OCI-LY7 (cell line): ENCODE data around the gene PTPRE. TPM values are rescaled to one million over a fixed set of nuclear protein-coding genes. Genes with fewer than 3 reads are reported as not detected.

ENCODE experiments used
- BruUV-seq: library from RNA; stranded (reverse); fragments of 400-500 nt; replicated peaks from 2 replicates; lab custom pipeline; 2021; lab: Mats Ljungman, UMichigan
- CTCF ChIA-PET: fragments of 300-600 bp; sonication (Branson Sonifier 250); formaldehyde crosslinking; loops from one replicate; lab custom pipeline; 2022; ENCODE audit warnings: antibody characterized with exemption; ENCODE audit not compliant: unreplicated experiment; lab: Charles Lee
- POLR2A ChIA-PET: fragments of 300-600 bp; sonication (Branson Sonifier 250); formaldehyde crosslinking; loops from one replicate; lab custom pipeline; 2022; ENCODE audit warnings: antibody characterized with exemption; lab: Charles Lee
- DNase-seq: peaks from one replicate; pipeline ENCODE4 v3.0.0-alpha.2; 2015; ENCODE audit warnings: low spot score
- H2AFZ ChIP-seq: fragments of 200-600 bp; sonication (generic), shearing (Covaris generic); 2 replicates; pipeline ENCODE4 v1.6.1; 2014; ENCODE audit warnings: mild to moderate bottlenecking, antibody characterized with exemption, low read length, moderate library complexity
- H3K27ac ChIP-seq: fragments of 200-600 bp; sonication (generic); 2 replicates; pipeline ENCODE4 v1.5.1; 2014; ENCODE audit warnings: mixed run types, low read depth, mild to moderate bottlenecking, moderate library complexity, low read length, inconsistent platforms; ENCODE audit not compliant: poor library complexity, severe bottlenecking
- H3K36me3 ChIP-seq: fragments of 200-600 bp; sonication (generic); 2 replicates; pipeline ENCODE4 v1.6.1; 2014; ENCODE audit warnings: mild to moderate bottlenecking, antibody characterized with exemption, low read length, moderate library complexity, mixed read lengths; ENCODE audit not compliant: insufficient read depth
- H3K4me1 ChIP-seq: fragments of 200-600 bp; sonication (generic); 2 replicates; pipeline ENCODE4 v1.5.1; 2014; ENCODE audit warnings: mild to moderate bottlenecking, low read length; ENCODE audit not compliant: insufficient read depth, poor library complexity, severe bottlenecking
- H3K4me2 ChIP-seq: fragments of 200-600 bp; sonication (generic); 2 replicates; pipeline ENCODE4 v1.6.1; 2014; ENCODE audit warnings: mild to moderate bottlenecking, low read length
- H3K4me3 ChIP-seq: fragments of 200-600 bp; sonication (generic); 2 replicates; pipeline ENCODE4 v1.5.1; 2014; ENCODE audit warnings: mild to moderate bottlenecking, low read depth, low read length; ENCODE audit not compliant: poor library complexity, severe bottlenecking
- H3K79me2 ChIP-seq: fragments of 200-600 bp; sonication (generic); 2 replicates; pipeline ENCODE4 v1.6.1; 2016; ENCODE audit warnings: low read depth, mild to moderate bottlenecking, low read length, moderate library complexity, mixed read lengths; ENCODE audit not compliant: insufficient read depth
- H3K9me2 ChIP-seq: fragments of 200-600 bp; sonication (generic); 2 replicates; pipeline ENCODE4 v1.6.1; 2016; ENCODE audit warnings: mild to moderate bottlenecking, low read length, mixed read lengths; ENCODE audit not compliant: insufficient read depth
- H3K9me3 ChIP-seq: fragments of 200-600 bp; sonication (generic); 2 replicates; pipeline ENCODE4 v1.6.1; 2014; ENCODE audit warnings: mild to moderate bottlenecking, mixed run types, low read length, mixed read lengths
- H4K20me1 ChIP-seq: fragments of 200-600 bp; sonication (generic); 2 replicates; pipeline ENCODE4 v1.6.1; 2014; ENCODE audit warnings: mild to moderate bottlenecking, antibody characterized with exemption, low read length, moderate library complexity, mixed read lengths; ENCODE audit not compliant: insufficient read depth
- CTCF ChIP-seq: fragments of 200-600 bp; sonication (generic); conservative IDR thresholded peaks from 2 replicates; pipeline ENCODE4 v1.5.1; 2014; ENCODE audit warnings: mild to moderate bottlenecking, antibody characterized with exemption, low read length, moderate library complexity, mixed read lengths
- EZH2phosphoT487 ChIP-seq: fragments of 200-600 bp; sonication (generic); IDR thresholded peaks from 2 replicates; pipeline ENCODE4 v1.6.1; 2018; ENCODE audit warnings: low read depth, borderline replicate concordance, mild to moderate bottlenecking, mixed run types, antibody characterized with exemption, low read length, moderate library complexity, mixed read lengths
- intact Hi-C: fragments of 100-400 bp; cut with micrococcal nuclease; formaldehyde crosslinking; loops from one replicate; pipeline ENCODE4 v1.10.0; 2022; ENCODE audit not compliant: unreplicated experiment
- total RNA-seq, 2 experiments: library from RNA; depleted of rRNA in 1 of 2; stranded (reverse); fragments of >200 nt in 1 of 2; shearing (Covaris generic) in 1 of 2; gene quantifications; 2 replicates each; pipeline ENCODE4 v1.2.3, GENCODE V29; 2014 to 2022

The PTPRE gene
- total RNA-seq, 2 experiments from 2014 or later: 6.8 to 8.3 TPM

- H3K9me3 ChIP-seq: no peaks in the 10 kb centered on the region
- no peak for TF ChIP-seq CTCF
- TF ChIP-seq EZH2phosphoT487: no peak
- no peaks in the 10 kb centered on the region for H3K9me2 ChIP-seq
- ChIA-PET POLR2A (no interaction called here), CTCF (no interaction called here)
- no peak overlapping the region for H2AFZ ChIP-seq
- H4K20me1 ChIP-seq: no peaks in the 10 kb centered on the region
- no peak overlapping the region for H3K4me2 ChIP-seq
- intact Hi-C loops: no loop called here
- no peaks in the 10 kb centered on the region for H3K79me2 ChIP-seq
- H3K4me1 ChIP-seq: peaks cover 8% of the 10 kb centered on the region
- no peak overlapping the region for H3K4me3 ChIP-seq
- no peaks in the 10 kb centered on the region for H3K36me3 ChIP-seq
- no peak overlapping the region for H3K27ac ChIP-seq
- BruUV-seq: no TSS peak
- DNase-seq: no peak
These were observed 121.8 kb downstream of the PTPRE start for GRCh38 chr10:128028508-128029289.

- no peaks in the 10 kb centered on the region for H3K36me3 ChIP-seq
- H3K4me2 ChIP-seq: no peak overlapping the region
- peaks cover 8% of the 10 kb centered on the region for H3K4me1 ChIP-seq
- BruUV-seq: no TSS peak
- H3K9me2 ChIP-seq: no peaks in the 10 kb centered on the region
- H3K9me3 ChIP-seq: no peaks in the 10 kb centered on the region
- DNase-seq: no peak
- H3K79me2 ChIP-seq: no peaks in the 10 kb centered on the region
- CTCF ChIA-PET: no interaction called here
- intact Hi-C loops: no loop called here
- TF ChIP-seq CTCF (no peak), EZH2phosphoT487 (no peak)
- POLR2A ChIA-PET: no interaction called here
- no peak overlapping the region for H3K27ac ChIP-seq
- H4K20me1 ChIP-seq: no peaks in the 10 kb centered on the region
- H2AFZ ChIP-seq: no peak overlapping the region
- H3K4me3 ChIP-seq: no peak overlapping the region
These were observed 122.4 kb downstream of the PTPRE start for GRCh38 chr10:128029290-128029651.

- Histone ChIP-seq H2AFZ (no peak overlapping the region), H3K4me3 (no peak overlapping the region), H3K36me3 (no peaks in the 10 kb centered on the region), H3K79me2 (no peaks in the 10 kb centered on the region), H3K9me2 (no peaks in the 10 kb centered on the region), H3K4me2 (no peak overlapping the region), H3K9me3 (no peaks in the 10 kb centered on the region), H4K20me1 (no peaks in the 10 kb centered on the region), H3K4me1 (peaks cover 8% of the 10 kb centered on the region), H3K27ac (no peak overlapping the region)
- DNase-seq: no peak
- POLR2A ChIA-PET: no interaction called here
- CTCF ChIA-PET: no interaction called here
- intact Hi-C loops: no loop called here
- BruUV-seq: no TSS peak
- TF ChIP-seq EZH2phosphoT487: no peak
- no peak for TF ChIP-seq CTCF
These were observed 122.9 kb downstream of the PTPRE start for GRCh38 chr10:128029731-128030369.
